ENCODE measurements around the gene C1orf122.

The C1orf122 gene

GRCh38 chr1:37846647-37847339 is 39.2 kb downstream of the C1orf122 start:
- DNase-seq = no peak

GRCh38 chr1:37849480-37849879 is 41.9 kb downstream of the C1orf122 start:
- DNase-seq = no peak

GRCh38 chr1:37850352-37850955 is 42.9 kb downstream of the C1orf122 start:
- no peak for DNase-seq

DNA sequence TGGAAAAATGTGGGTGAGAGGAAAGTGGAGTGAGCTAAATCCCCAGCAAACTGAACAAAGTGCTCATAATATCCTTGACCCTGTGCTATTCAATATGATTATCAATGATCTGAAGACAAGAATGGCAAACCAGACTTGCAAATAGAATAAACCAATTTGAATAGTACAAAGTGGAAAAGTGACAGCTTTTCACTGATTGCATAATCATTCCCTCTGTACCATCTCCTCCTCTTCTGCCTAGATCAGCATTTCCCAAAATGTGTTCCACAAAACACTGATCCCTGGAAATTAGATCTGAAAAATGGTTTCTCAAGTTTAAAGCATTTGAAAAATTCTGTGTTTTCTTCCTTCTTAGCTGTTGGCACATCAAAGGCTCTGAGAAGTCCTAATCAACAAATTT is 43.7 kb downstream of the C1orf122 start:
- no peak for DNase-seq

DNA sequence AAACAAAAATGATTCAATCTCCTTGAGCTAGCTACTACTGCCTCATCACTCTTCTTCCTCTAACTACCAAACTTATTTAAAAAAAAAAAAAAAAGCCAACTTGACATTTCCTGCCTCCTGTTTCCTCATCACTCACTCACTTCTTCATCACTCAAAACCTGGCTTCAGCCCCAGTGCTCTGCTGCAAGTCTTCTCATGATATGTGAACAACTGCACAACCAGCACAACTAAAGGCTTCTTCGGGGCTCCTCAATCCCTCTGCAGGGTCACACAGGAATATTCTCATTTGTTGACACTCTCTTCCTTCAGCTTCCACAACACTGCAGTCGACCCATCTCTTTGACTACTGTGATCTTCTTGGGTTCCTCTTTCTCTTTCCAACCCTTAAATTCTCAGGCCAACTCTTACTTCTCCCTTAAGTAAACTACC is 44.2 kb downstream of the C1orf122 start:
- DNase-seq = no peak

GRCh38 chr1:37853157-37853556 is 45.6 kb downstream of the C1orf122 start:
- no peak for DNase-seq

- DNase-seq = no peak
These were observed 46.8 kb downstream of the C1orf122 start for GRCh38 chr1:37854406-37854805.

Measured in midbrain (tissue), 1 donor.